Vagina (tissue), 2 donors: Measurements from ENCODE around the gene STAT5B. TPM values are rescaled to one million over a fixed set of nuclear protein-coding genes. Genes with fewer than 3 reads are reported as not detected.
"Not testable (repeated sequence)": the region's sequence is repeated elsewhere in the genome, so short reads cannot be mapped to it uniquely, and the experiment has no call there.

Source experiments
- DNase-seq, 2 donors: peaks; one replicate each; pipeline ENCODE4 v3.0.0-alpha.2; 2017; ENCODE audit errors: extremely low spot score in 2 of 2
- H3K27ac ChIP-seq: fragments of 200-600 bp; sonication (generic); one replicate; pipeline ENCODE4 v1.5.1; 2019
- H3K27me3 ChIP-seq: fragments of 200-600 bp; sonication (generic); one replicate; pipeline ENCODE4 v1.5.1; 2019
- H3K36me3 ChIP-seq, 2 donors: fragments of 200-600 bp; sonication (generic); one replicate each; pipeline ENCODE4 v1.5.1; 2017 to 2019
- H3K4me1 ChIP-seq: fragments of 200-600 bp; sonication (generic); one replicate; pipeline ENCODE4 v1.5.1; 2019
- H3K4me3 ChIP-seq, 2 donors: fragments of 200-600 bp; sonication (generic); 1 replicate in 1 of 2; 2 replicates in 1 of 2; pipeline ENCODE4 v1.5.1; 2016 to 2019
- H3K9me3 ChIP-seq: fragments of 200-600 bp; sonication (generic); one replicate; pipeline ENCODE4 v1.5.1; 2019
- POLR2A ChIP-seq, 2 donors: fragments of 450-650 bp; IDR thresholded peaks; one replicate each; pipeline ENCODE4 v1.6.1; 2017; ENCODE audit warnings: antibody characterized with exemption in 2 of 2, mild to moderate bottlenecking in 2 of 2, moderate library complexity in 2 of 2
- POLR2AphosphoS5 ChIP-seq, 2 donors: sonication (generic); formaldehyde crosslinking; IDR thresholded peaks; one replicate each; pipeline ENCODE4 v1.9.0; 2017; ENCODE audit warnings: antibody characterized with exemption in 2 of 2, mild to moderate bottlenecking in 2 of 2, low read depth in 1 of 2; ENCODE audit not compliant: insufficient read depth in 1 of 2
- intact Hi-C: fragments of 100-400 bp; cut with DNase I; formaldehyde crosslinking; loops from one replicate; pipeline ENCODE4 v1.15.1; 2023
- total RNA-seq: library from RNA; depleted of rRNA; stranded (reverse); fragments of >200 nt; gene quantifications from one replicate; pipeline ENCODE4 v1.2.3, GENCODE V29; 2016
- TF ChIP-seq, protein P1 (sequence below), 3 experiments: fragments of 450-650 bp in 2 of 3; fragments of 200-600 bp in 1 of 3; sonication (generic) in 1 of 3; IDR thresholded peaks; one replicate each; pipeline ENCODE4 v1.5.1; 2017 to 2019; ENCODE audit warnings: antibody characterized with exemption in 3 of 3, mild to moderate bottlenecking in 2 of 3, moderate library complexity in 2 of 3

STAT5B gene
- total RNA-seq, 1 donor from 2014 or later: 74.6 TPM

DNA sequence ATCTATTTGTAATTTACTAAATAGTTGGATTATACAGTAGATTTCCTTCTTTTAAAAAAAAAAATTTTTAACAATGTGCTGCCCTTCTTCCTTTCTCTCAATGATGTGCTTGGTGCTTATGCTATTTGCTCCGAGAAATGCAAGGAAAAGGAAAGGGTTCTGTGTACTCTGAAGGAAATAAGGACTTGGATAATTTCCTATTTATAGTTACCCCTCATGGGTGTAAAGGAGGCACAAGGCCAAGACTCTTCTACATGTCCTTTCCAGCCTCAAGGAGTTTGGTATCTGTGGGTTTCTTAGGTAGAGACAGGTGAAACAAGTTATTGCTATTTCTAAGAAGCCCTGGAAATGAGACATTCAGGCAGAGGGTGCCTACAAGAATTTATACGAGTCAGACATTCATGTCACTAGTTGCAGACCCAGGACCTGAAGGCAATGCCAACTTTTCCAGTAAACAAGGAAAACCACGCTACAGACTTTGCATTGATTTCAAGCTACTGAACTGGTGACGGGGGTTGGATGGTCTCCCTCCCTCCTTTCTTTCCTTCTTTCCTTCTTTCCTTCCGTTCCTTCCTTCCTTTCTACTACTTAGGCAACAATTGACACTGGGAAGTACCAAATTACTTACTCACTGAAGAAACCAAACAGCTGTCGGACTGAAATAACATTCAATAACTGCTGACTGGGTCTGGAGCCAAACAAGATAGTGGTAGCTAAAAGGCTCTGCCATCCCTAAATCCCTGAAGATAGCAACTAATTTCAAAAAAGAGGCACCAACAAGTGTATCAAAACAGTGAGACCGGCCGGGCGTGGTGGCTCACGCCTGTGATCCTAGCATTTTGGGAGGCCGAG lies 48.1 kb downstream of the STAT5B start:
- Histone ChIP-seq H3K36me3 (peaks cover 0 to 25% of the 10 kb centered on the region in 2 donors), H3K27ac (peak overlapping the region; percentile 35), H3K27me3 (no peaks in the 10 kb centered on the region), H3K4me1 (peaks cover 14% of the 10 kb centered on the region), H3K9me3 (no peaks in the 10 kb centered on the region), H3K4me3 (no peak overlapping the region)
- DNase-seq: no peak
- intact Hi-C loops: no loop called here
- no peak for TF ChIP-seq POLR2A (IDR thresholded peaks at IDR 0.05)
- no peak for TF ChIP-seq POLR2AphosphoS5 (IDR thresholded peaks at IDR 0.05; ENCODE audit: insufficient read depth in 1 of 2, low read depth in 1 of 2)
- TF ChIP-seq, protein P1, sequence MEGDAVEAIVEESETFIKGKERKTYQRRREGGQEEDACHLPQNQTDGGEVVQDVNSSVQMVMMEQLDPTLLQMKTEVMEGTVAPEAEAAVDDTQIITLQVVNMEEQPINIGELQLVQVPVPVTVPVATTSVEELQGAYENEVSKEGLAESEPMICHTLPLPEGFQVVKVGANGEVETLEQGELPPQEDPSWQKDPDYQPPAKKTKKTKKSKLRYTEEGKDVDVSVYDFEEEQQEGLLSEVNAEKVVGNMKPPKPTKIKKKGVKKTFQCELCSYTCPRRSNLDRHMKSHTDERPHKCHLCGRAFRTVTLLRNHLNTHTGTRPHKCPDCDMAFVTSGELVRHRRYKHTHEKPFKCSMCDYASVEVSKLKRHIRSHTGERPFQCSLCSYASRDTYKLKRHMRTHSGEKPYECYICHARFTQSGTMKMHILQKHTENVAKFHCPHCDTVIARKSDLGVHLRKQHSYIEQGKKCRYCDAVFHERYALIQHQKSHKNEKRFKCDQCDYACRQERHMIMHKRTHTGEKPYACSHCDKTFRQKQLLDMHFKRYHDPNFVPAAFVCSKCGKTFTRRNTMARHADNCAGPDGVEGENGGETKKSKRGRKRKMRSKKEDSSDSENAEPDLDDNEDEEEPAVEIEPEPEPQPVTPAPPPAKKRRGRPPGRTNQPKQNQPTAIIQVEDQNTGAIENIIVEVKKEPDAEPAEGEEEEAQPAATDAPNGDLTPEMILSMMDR (IDR thresholded peaks at IDR 0.05): no peak

DNA sequence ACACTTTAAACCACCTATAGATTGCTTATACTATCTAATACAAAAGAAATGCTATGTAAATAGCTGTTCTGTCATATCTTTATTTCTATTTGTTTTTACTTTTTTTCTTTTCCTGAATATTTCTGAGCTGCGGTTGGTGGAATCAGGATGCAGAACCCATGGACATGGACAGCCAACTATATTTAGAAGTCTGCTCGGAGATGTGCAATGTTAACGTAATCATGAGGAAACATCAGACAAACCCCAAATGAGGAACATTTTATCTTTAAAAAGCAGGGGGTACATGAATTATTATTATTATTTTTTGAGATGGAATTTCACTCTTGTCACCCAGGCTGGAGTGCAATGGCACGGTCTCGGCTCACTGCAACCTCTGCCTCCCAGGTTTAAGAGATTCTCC lies 50.5 kb downstream of the STAT5B start:
- no peak for TF ChIP-seq POLR2A (IDR thresholded peaks at IDR 0.05)
- TF ChIP-seq, protein P1 (IDR thresholded peaks at IDR 0.05): no peak
- no peak for TF ChIP-seq POLR2AphosphoS5 (IDR thresholded peaks at IDR 0.05; ENCODE audit: insufficient read depth in 1 of 2, low read depth in 1 of 2)
- peaks cover 0 to 38% of the 10 kb centered on the region in 2 donors for H3K36me3 ChIP-seq

DNA sequence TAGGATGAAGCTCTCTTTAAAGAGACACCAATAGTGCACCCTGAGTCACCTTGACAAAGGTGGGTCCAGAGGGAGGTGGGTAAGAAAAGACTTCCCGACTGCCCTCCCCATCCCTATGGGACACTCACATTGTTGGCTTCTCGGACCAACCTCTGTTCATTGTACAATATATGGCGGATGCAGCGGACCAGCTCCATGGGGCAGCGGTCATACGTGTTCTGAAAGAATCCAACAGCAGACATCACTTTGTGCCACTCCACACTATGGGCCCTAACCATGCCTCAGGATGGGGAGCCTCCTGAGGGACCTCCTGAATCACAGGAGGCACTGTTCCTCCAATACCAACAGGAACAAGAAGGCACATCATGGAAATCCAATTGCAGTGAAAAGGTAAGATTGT lies 51.5 kb downstream of the STAT5B start:
- peaks cover 0 to 38% of the 10 kb centered on the region in 2 donors for H3K36me3 ChIP-seq
- no peaks in the 10 kb centered on the region for H3K9me3 ChIP-seq
- peaks cover 11% of the 10 kb centered on the region for H3K4me1 ChIP-seq
- no peak for DNase-seq
- no peaks in the 10 kb centered on the region for H3K27me3 ChIP-seq
- no peak overlapping the region for H3K4me3 ChIP-seq
- intact Hi-C loops: no loop called here
- H3K27ac ChIP-seq: no peak overlapping the region
- no peak for TF ChIP-seq POLR2A (IDR thresholded peaks at IDR 0.05)
- TF ChIP-seq, protein P1 (IDR thresholded peaks at IDR 0.05): no peak
- TF ChIP-seq POLR2AphosphoS5 (IDR thresholded peaks at IDR 0.05; ENCODE audit: insufficient read depth in 1 of 2, low read depth in 1 of 2): no peak

More for the DNA sequence above, 50.5 kb downstream of the STAT5B start:
- no peak overlapping the region for H3K27ac ChIP-seq
- no peaks in the 10 kb centered on the region for H3K27me3 ChIP-seq
- intact Hi-C loops: no loop called here
- DNase-seq: no peak
- peaks cover 11% of the 10 kb centered on the region for H3K4me1 ChIP-seq
- no peaks in the 10 kb centered on the region for H3K9me3 ChIP-seq
- H3K4me3 ChIP-seq: no peak overlapping the region

DNA sequence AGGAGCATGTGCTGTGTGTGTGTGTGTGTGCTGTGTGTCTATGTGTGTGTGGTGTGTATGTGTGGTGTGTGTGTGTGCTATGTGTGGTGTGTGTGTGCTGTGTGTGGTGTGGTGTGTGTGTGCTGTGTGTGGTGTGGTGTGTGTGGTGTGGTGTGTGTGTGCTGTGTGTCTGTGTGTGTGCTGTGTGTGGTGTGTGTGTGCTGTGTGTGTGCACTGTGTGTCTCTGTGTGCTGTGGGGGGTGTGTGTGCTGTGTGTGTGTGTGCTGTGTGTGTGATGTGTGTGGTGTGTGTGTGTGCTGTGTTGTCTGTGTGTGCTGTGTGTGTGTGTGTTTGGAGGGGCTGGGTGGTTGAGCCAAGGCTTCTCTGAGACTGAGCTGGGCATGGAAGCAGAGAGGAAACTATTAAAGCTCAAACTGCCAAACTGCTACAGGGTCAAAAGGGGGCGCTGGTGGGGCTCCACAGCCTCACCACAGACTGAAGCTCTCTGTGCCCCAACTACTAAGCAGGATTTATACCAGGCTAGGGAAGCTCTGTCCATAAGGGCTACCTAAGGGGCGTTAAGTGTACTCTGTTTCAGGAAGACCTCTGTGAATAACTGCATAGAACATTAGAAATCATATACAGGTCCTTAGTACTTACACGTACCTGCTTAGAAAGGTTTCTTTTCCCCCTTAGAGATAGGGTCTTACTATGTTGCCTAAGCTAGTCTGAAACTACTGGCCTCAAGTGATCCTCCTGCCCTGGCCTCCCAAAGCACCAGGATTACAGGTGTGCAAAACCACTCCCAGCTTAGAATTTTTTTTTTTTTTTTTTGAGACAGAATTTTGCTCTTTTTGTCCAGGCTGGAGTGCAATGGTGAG lies 54.1 kb downstream of the STAT5B start:
- no peak overlapping the region for H3K4me3 ChIP-seq
- TF ChIP-seq, protein P1 (IDR thresholded peaks at IDR 0.05): peak in 1 of 3 experiments; percentile 34
- TF ChIP-seq POLR2A (IDR thresholded peaks at IDR 0.05) (no peak), POLR2AphosphoS5 (IDR thresholded peaks at IDR 0.05; ENCODE audit: insufficient read depth in 1 of 2, low read depth in 1 of 2) (no peak)
- H3K27me3 ChIP-seq: no peaks in the 10 kb centered on the region
- H3K9me3 ChIP-seq: no peaks in the 10 kb centered on the region
- peaks cover 0 to 58% of the 10 kb centered on the region in 2 donors for H3K36me3 ChIP-seq
- intact Hi-C loops: no loop called here
- DNase-seq: no peak
- no peaks in the 10 kb centered on the region for H3K4me1 ChIP-seq
- H3K27ac ChIP-seq: no peak overlapping the region

DNA sequence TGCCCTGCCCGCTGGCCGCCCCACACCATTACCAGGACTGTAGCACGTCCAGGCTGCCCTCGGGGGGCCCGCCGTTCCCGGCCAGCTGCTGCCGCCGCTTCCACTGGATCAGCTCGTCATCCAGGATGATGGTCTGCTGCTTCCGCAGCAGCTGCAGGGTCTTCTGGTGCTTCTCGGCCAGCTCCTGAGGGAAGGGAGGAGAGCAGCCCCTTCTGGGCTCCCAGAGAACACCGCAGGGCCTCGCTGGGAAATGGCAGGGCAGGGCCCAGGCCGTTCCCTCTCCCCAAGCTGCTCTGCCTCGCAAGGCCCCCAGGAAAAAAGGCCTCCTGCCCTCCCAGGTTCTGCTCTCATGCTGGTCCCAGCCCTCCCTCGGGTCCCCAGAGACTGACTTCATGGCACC lies 56.9 kb downstream of the STAT5B start:
- peaks cover 0 to 73% of the 10 kb centered on the region in 2 donors for H3K36me3 ChIP-seq
- DNase-seq, H3K4me3 ChIP-seq, H3K4me1 ChIP-seq, H3K9me3 ChIP-seq, intact Hi-C loops, H3K27ac ChIP-seq, H3K27me3 ChIP-seq: not testable (repeated sequence)
